ENCODE results near the gene CRACR2B.

GRCh38 chr11:794766-795633 is 32.7 kb upstream of the CRACR2B start:
- TF ChIP-seq CTCF (IDR thresholded peaks at IDR 0.05) (no peak), EZH2 (IDR thresholded peaks at IDR 0.05; ENCODE audit: borderline replicate concordance, insufficient read depth, low read depth, low read length, poor library complexity, severe bottlenecking) (no peak)
